Endodermal cell (in vitro differentiated cells): Measurements from ENCODE around the gene SHANK3. TPM values are rescaled to one million over a fixed set of nuclear protein-coding genes. Genes with fewer than 3 reads are reported as not detected.

Experiments
- DNase-seq: peaks from one replicate; pipeline ENCODE4 v3.0.0-alpha.2; 2017
- H3K27ac ChIP-seq: 2 replicates; pipeline ENCODE4 v1.5.1; 2013; ENCODE audit warnings: mild to moderate bottlenecking, low read depth, low read length, moderate library complexity
- H3K27me3 ChIP-seq: 2 replicates; pipeline ENCODE4 v1.6.1; 2013; ENCODE audit warnings: mild to moderate bottlenecking, low read length, moderate library complexity; ENCODE audit not compliant: insufficient read depth, control insufficient read depth, poor library complexity, severe bottlenecking
- H3K36me3 ChIP-seq: 2 replicates; pipeline ENCODE4 v1.7.0; 2013; ENCODE audit warnings: mild to moderate bottlenecking, low read length, moderate library complexity; ENCODE audit not compliant: control insufficient read depth, insufficient read depth
- H3K4me1 ChIP-seq: one replicate; pipeline ENCODE4 v1.7.0; 2013; ENCODE audit warnings: low read length; ENCODE audit not compliant: control insufficient read depth, insufficient read depth
- H3K4me3 ChIP-seq: 2 replicates; pipeline ENCODE4 v1.5.1; 2013; ENCODE audit warnings: mild to moderate bottlenecking, low read length, moderate library complexity
- H3K9ac ChIP-seq: 2 replicates; pipeline ENCODE4 v1.6.1; 2013; ENCODE audit warnings: mild to moderate bottlenecking, low read length, moderate library complexity; ENCODE audit not compliant: poor library complexity, severe bottlenecking; ENCODE audit errors: extremely low read depth
- H3K9me3 ChIP-seq: 2 replicates; pipeline ENCODE4 v1.6.1; 2013; ENCODE audit warnings: mild to moderate bottlenecking, low read length, moderate library complexity; ENCODE audit not compliant: control insufficient read depth
- H3K27ac Mint-ChIP-seq: 2 replicates; pipeline ENCODE4 v1.8.0; 2020; ENCODE audit warnings: mixed read lengths
- H3K27me3 Mint-ChIP-seq: 2 replicates; pipeline ENCODE4 v1.8.0; 2021; ENCODE audit warnings: mild to moderate bottlenecking, mixed read lengths; ENCODE audit not compliant: insufficient read depth
- H3K36me3 Mint-ChIP-seq: 2 replicates; pipeline ENCODE4 v1.8.0; 2020; ENCODE audit warnings: low read depth, mixed read lengths
- H3K4me1 Mint-ChIP-seq: 2 replicates; pipeline ENCODE4 v1.8.0; 2020; ENCODE audit warnings: mixed read lengths
- H3K4me3 Mint-ChIP-seq: 2 replicates; pipeline ENCODE4 v1.8.0; 2020; ENCODE audit warnings: mild to moderate bottlenecking, moderate library complexity, mixed read lengths
- H3K9me3 Mint-ChIP-seq: 2 replicates; pipeline ENCODE4 v1.8.0; 2020; ENCODE audit warnings: mild to moderate bottlenecking, mixed read lengths
- CTCF ChIP-seq: fragments of 200-600 bp; sonication (generic); conservative IDR thresholded peaks from 2 replicates; pipeline ENCODE4 v1.5.0; 2021; ENCODE audit warnings: antibody characterized with exemption, mild to moderate bottlenecking
- WGBS, 2 experiments: methylation state at CpG; one replicate each; pipeline versions ENCODE4 v1.1.5 to v1.1.7; 2013; ENCODE audit warnings: missing lambda C conversion rate in 2 of 2, mixed read lengths in 1 of 2; ENCODE audit not compliant: insufficient coverage in 1 of 2, insufficient read length in 1 of 2; 5-methylcytosine and 5-hydroxymethylcytosine counted together
- total RNA-seq, 2 donors: library from RNA; stranded (reverse); fragmentation: NEBNext Ultra II Directional in 1 of 2; extraction: Animal tissue kit (Norgen Biotek cat#: 25700) in 1 of 2; gene quantifications; 2 replicates in 1 of 2; 3 replicates in 1 of 2; pipeline ENCODE4 v1.2.1, GENCODE V29; 2021

SHANK3 gene
- total RNA-seq, 2 donors from 2014 or later = 9.4 to 11.1 TPM

- no peaks in the 10 kb centered on the region for H3K9me3 ChIP-seq
- H3K9ac ChIP-seq = no peak overlapping the region
- Mint-ChIP-seq H3K9me3 (no peaks in the 10 kb centered on the region), H3K36me3 (peaks cover 28% of the 10 kb centered on the region), H3K27ac (no peak overlapping the region), H3K4me1 (no peaks in the 10 kb centered on the region), H3K27me3 (peaks cover 67% of the 10 kb centered on the region), H3K4me3 (peak overlapping the region; percentile 26)
- H3K27me3 ChIP-seq = peaks cover 54% of the 10 kb centered on the region
- DNase-seq = no peak
- peak; percentile 22 for TF ChIP-seq CTCF
- H3K4me3 ChIP-seq = no peak overlapping the region
- no peaks in the 10 kb centered on the region for H3K4me1 ChIP-seq
- H3K36me3 ChIP-seq = peaks cover 4% of the 10 kb centered on the region
- H3K27ac ChIP-seq = no peak overlapping the region
- 89 to 91% methylated on average over 17 to 32 of the region's 32 CpGs for whole genome bisulfite sequencing, 2 experiments
These were observed 48.7 kb downstream of the SHANK3 start for GRCh38 chr22:50721257-50721844.

- 92 to 93% methylated on average over 15 to 33 of the region's 33 CpGs for WGBS, 2 experiments
- no peaks in the 10 kb centered on the region for H3K9me3 Mint-ChIP-seq
- Histone ChIP-seq H3K4me1 (no peaks in the 10 kb centered on the region), H3K27me3 (peaks cover 54% of the 10 kb centered on the region), H3K4me3 (no peak overlapping the region), H3K9ac (no peak overlapping the region), H3K9me3 (no peaks in the 10 kb centered on the region), H3K36me3 (peaks cover 5% of the 10 kb centered on the region), H3K27ac (no peak overlapping the region)
- no peak for TF ChIP-seq CTCF
- H3K4me1 Mint-ChIP-seq = no peaks in the 10 kb centered on the region
- peaks cover 61% of the 10 kb centered on the region for H3K27me3 Mint-ChIP-seq
- DNase-seq = no peak
- H3K36me3 Mint-ChIP-seq = peaks cover 22% of the 10 kb centered on the region
- no peak overlapping the region for H3K4me3 Mint-ChIP-seq
- no peak overlapping the region for H3K27ac Mint-ChIP-seq
These were observed 49.6 kb downstream of the SHANK3 start for GRCh38 chr22:50722048-50722701.

Other genes with a start within 250 kb of the SHANK3 start
- gene SBF1, start 197.8 kb upstream of the SHANK3 start, total RNA-seq = 10 to 100 TPM; 89.9 to 90.1 TPM
- gene ADM2, start 191.3 kb upstream of the SHANK3 start, total RNA-seq = 1 to 10 TPM; 4.0 to 4.2 TPM
- gene MIOX, start 186.0 kb upstream of the SHANK3 start, total RNA-seq = not detected
- gene LMF2, start 165.1 kb upstream of the SHANK3 start, total RNA-seq = 10 to 100 TPM; 58.8 to 65.2 TPM
- 10 to 100 TPM; 63.3 to 73.1 TPM for gene NCAPH2, start 164.6 kb upstream of the SHANK3 start, total RNA-seq
- 1 to 10 TPM in 1 of 2 donors, under 1 TPM in 1; 0.89 to 2.3 TPM for gene SCO2, start 147.2 kb upstream of the SHANK3 start, total RNA-seq
- gene TYMP, start 142.8 kb upstream of the SHANK3 start, total RNA-seq = 1 to 10 TPM; 1.2 to 2.1 TPM
- gene KLHDC7B, start 126.9 kb upstream of the SHANK3 start, total RNA-seq = not detected
- gene SYCE3, start 109.9 kb upstream of the SHANK3 start, total RNA-seq = under 1 TPM; 0.70 to 0.91 TPM
- gene CPT1B, start 94.4 kb upstream of the SHANK3 start, total RNA-seq = 100 to 1,000 TPM in 1 of 2 donors, 10 to 100 TPM in 1; 83.5 to 105 TPM
- gene CHKB, start 90.0 kb upstream of the SHANK3 start, total RNA-seq = 100 to 1,000 TPM; 108 TPM
- gene MAPK8IP2, start 72.0 kb upstream of the SHANK3 start, total RNA-seq = 1 to 10 TPM; 1.2 to 1.4 TPM
- 10 to 100 TPM; 28.6 to 30.6 TPM for gene ARSA, start 44.7 kb upstream of the SHANK3 start, total RNA-seq
- gene ACR, start 65.4 kb downstream of the SHANK3 start, total RNA-seq = under 1 TPM in 1 of 2 donors, not detected in 1; 0.18 TPM
- gene RABL2B, start 110.8 kb downstream of the SHANK3 start, total RNA-seq = 10 to 100 TPM; 35.4 to 35.5 TPM